ENCODE data around the gene HIRA.
"Not testable (repeated sequence)": the region's sequence is repeated elsewhere in the genome, so short reads cannot be mapped to it uniquely, and the experiment has no call there.

HIRA gene

DNA sequence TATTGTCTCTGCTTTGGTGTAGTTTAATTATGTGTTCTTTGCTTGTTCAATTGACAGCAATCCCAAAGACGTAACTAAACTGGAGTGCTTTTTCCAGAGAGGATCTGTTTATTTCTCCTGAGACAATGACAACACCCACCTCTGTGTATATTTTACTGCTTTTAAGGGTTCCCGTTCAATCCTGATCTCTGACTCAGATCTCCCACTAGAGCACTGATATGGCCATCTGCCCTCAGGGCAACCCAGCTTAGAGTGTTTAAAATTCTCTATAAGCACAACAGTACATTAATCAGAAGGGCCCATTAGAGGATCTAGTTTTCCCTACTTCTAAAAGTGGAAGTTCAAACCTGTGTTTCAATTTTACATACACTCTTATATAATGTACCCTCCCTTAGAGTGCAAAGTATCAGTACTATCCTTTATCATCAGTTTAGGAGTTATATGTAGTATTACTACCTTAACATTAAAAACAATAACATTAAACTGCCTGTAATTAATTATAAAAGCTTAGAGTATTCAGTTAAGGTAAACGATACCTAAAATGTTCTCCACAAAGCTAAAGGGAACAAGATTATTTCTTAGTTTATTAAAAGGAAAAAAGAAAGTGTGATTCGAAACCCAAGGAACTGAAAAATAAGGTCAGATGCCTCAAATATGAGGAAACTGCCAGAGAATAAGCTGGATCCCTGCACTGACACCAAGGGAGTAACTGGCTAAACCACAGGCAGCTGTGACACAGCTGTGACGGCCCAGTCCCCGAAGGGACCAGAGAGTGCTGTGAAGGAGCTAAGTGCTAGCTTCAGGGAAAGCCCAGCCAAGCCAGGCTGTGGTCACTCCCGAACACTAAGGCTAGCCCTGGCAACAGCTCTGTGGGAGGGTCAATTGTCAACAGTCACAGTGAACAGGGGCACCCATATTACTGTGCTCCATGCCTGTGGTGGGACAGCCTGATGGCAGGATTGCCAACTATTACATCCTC is 32.2 kb upstream of the HIRA start:
- FAIRE-seq, result no peak
- DNase-seq (ENCODE audit: low spot score), result no peak

- DNase-seq (ENCODE audit: low spot score) (no peak), FAIRE-seq (no peak)
These were observed 31.5 kb upstream of the HIRA start for GRCh38 chr22:19463008-19463407.

DNA sequence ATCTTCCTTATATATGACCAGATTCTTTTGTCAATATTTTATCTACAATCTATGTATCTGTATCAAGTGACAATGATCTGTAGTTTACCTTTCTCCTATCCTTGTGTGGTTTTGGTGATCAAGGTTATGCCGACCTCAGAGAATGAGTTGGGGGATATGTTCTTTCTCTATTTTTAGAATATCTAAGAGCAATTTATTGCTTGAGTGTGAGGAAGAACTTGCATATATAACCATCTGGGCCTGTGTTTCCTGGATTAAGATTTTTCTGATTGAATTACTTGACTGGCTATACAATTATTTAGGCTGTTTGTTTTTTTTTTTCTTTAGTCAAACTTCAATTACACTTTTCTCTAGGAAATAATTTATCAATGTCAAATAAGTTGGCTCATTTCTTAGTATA is 30.0 kb upstream of the HIRA start:
- FAIRE-seq (no peak), DNase-seq (ENCODE audit: low spot score) (no peak)

DNA sequence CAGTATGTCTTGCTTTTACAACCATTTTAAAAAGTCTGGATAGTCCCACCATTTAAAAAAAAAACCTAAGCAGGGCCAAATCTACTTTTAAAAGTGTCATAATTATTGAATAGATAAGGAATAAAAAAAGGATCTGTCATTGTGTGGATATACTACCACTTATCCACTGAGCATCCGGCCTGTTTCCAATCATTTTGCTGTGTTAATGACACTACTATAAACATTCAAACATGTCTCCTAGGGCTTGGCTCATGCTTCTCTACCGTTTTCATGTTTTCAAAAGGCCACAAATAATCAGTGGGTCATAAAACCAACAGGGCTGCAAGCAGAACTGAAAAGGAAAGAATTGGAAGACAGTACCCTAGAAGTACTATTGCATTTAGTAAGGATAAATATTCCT is 28.5 kb upstream of the HIRA start:
- DNase-seq (ENCODE audit: low spot score), result no peak
- FAIRE-seq, result no peak

- peak; percentile 70 for FAIRE-seq
These were observed 26.4 kb upstream of the HIRA start for GRCh38 chr22:19457828-19458428.

GRCh38 chr22:19456541-19456940 is 25.0 kb upstream of the HIRA start:
- DNase-seq (ENCODE audit: low spot score) (no peak), FAIRE-seq (no peak)

More at GRCh38 chr22:19457828-19458428, 26.4 kb upstream of the HIRA start:
- DNase-seq (ENCODE audit: low spot score), result no peak

GRCh38 chr22:19455585-19456370 is 24.2 kb upstream of the HIRA start:
- DNase-seq (ENCODE audit: low spot score) (no peak), FAIRE-seq (no peak)

GRCh38 chr22:19455033-19455432 is 23.5 kb upstream of the HIRA start:
- FAIRE-seq, result no peak
- DNase-seq (ENCODE audit: low spot score), result no peak

DNA sequence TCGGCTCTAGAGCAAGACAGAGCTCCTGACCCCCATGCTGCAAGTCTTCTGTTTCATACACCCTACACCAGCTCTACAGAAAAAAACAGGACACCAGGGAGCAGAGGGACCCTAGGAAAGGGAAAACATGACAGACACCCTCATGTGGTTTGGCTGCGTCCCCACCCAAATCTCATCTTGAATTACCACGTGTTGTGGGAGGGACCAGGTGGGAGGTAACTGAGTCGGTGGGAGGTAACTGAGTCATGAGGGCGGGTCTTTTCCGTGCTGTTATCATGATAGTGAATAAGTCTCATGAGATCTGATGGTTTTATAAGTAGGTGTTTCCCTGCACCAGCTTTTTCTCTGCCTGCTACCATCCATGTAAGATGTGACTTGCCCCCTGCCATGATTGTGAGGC is 22.6 kb upstream of the HIRA start:
- FAIRE-seq (peak; percentile 40), DNase-seq (ENCODE audit: low spot score) (no peak)

GRCh38 chr22:19453718-19454117 is 22.2 kb upstream of the HIRA start:
- no peak for FAIRE-seq

GRCh38 chr22:19451570-19451969 is 20.0 kb upstream of the HIRA start:
- DNase-seq (ENCODE audit: low spot score), result no peak

More at GRCh38 chr22:19453718-19454117, 22.2 kb upstream of the HIRA start:
- DNase-seq (ENCODE audit: low spot score), result no peak

DNA sequence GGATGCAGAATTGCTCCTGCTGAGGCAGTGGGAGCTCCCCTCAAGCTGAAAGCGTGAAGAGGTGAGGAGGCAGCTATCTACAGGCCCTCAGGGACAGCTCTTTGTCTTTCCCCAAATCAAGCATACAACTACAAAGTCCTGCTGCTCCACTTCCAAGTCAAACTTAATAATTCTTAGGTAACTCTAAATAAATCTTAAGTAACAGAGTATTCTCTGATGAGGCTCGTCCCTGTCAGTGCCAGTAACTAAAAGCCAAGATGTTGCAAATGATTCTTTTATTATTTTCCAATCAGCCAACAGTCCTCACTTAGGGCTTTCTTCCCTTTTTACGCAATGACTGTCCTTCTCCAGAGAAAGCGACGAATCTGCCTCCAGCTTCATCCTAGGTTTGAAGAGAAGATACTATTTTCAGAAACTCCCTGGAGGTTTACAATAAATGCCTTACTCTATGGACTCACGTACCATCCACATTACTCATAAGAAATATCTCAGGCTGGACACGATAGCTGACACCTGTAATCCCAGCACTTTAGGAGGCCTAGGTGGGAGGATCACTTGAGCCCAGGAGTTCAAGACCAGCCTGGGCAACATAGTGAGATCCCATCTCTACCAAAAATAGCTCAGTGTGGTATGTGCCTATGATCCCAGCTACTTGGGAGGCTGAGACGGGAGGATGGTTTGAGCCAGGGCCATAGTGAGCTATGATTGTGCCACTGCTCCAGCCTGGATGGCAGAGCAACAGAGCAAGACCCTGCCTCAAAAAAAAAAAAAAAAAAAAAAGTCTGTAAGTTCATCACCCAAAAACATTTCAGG is 19.0 kb upstream of the HIRA start:
- DNase-seq (ENCODE audit: low spot score) (no peak), FAIRE-seq (no peak)

More at GRCh38 chr22:19451570-19451969, 20.0 kb upstream of the HIRA start:
- no peak for FAIRE-seq

DNA sequence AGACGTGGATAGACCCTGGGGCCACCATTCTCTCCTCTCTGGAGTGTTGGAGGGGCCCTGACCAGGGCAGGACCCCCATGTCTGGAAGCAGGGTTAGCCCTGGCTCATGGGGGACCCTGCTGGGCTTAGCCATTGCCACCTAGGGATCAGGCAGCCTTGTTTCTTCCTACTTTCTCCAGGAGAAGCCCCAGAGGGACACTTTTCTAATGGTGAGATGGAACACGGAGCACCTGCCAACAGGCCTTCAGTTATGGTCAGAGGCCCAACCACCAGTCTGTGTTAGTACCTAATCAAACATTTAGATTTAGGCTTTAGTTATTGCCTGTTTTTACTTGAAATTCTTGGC is 17.9 kb upstream of the HIRA start:
- FAIRE-seq, result no peak
- DNase-seq (ENCODE audit: low spot score), result no peak

DNA sequence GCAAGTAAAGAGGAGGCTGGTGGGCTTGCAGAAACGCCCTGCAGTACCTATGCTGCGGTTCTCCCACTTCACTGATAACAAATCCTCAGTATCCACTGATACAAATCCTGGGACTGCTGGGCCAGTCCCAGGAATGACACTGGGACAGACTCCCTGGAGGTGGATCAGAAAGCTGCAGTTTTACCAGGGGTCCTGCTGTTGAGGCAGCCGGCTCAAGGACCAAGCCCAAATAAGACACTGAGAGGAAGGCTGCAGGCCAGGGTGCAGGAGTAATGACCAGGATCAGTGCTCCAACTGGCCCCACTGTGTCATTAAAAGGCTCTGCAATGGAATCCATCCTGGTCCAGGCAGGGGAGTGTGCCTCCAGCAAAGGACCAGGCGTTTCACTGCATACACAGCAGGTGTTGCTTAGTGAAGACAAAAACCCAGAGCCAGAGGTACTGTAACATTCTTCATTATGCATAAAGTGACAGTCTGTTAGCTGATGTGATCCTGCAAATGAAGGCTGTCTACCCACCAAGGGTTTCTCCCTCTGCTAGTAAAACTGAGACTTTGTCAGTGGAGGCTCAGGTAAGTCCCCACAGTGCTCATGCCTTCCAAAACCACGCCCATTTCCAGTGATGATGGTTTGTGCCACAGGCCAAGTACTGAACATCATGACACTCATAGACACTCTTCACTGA is 17.3 kb upstream of the HIRA start:
- DNase-seq (ENCODE audit: low spot score) (no peak), FAIRE-seq (no peak)

DNA sequence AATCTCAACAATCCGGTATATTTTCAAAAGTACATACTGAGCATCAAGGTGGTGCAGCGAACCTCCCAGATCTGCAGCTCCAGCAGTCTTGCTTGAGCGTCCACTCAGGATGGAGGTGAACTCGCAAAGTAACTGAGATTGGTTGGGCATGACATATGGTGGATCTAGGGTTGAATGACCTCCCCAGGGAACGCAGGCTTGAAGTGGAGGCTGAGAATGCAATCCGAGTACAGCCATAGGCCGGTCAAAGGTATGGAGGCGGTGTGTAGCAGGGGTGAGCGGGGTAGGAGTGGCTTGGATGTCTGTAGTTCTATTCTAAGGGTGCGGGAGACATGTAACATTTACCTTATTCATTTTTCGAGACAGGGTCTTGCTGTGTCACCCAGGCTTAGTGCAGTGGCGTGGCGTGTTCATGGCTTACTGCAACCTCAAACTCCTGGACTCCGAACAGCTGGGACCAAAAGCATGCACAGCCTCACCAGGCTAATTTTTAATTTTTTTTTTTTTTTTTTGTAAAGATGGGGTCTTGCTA is 16.6 kb upstream of the HIRA start:
- FAIRE-seq (no peak), DNase-seq (ENCODE audit: low spot score) (peak; percentile 64)

DNA sequence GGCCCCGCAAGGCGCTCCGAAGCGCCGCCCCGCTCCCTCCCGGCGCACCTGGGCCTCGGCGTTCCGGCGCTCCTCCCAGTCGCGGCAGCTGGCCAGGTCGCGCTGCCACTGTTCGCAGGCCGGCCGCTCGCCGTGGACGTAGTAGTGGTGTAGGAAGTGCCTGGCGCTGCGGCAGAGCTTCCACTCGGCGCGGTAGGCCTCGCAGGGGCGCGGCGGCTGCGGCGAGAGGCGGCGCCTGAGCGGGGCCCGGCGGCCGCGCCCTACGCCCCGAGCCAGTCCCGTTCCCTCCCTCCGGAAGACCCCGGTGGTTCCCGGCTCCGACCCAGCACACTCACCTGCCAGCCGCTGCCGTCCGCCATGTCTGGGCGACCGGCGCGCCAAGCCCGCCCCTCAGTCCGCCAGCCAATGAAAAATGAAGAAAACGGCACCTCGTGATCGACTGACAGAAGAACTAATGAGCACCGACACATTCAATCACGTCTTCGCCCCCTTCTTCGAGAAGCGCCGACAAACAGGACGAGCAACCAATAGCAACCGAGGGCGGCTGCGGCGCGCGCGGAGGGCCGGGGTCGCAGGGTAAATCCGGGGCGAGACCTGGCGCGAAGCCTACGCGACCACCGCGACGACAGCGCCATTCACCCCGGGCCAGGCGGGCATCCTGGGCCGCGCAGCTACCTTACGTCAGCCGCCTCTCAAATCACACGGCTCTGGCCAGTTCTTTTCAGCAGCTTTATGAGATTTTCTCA is 16.0 kb upstream of the HIRA start, which contains the start of gene C22orf39:
Gene C22orf39, minus strand, starts transcription at position 382 of the 746 bp plus-strand sequence. Its CDS starts 23 bp downstream, at position 359.
- FAIRE-seq, result peak; percentile 92
- peak; percentile 99 for DNase-seq (ENCODE audit: low spot score)

DNA sequence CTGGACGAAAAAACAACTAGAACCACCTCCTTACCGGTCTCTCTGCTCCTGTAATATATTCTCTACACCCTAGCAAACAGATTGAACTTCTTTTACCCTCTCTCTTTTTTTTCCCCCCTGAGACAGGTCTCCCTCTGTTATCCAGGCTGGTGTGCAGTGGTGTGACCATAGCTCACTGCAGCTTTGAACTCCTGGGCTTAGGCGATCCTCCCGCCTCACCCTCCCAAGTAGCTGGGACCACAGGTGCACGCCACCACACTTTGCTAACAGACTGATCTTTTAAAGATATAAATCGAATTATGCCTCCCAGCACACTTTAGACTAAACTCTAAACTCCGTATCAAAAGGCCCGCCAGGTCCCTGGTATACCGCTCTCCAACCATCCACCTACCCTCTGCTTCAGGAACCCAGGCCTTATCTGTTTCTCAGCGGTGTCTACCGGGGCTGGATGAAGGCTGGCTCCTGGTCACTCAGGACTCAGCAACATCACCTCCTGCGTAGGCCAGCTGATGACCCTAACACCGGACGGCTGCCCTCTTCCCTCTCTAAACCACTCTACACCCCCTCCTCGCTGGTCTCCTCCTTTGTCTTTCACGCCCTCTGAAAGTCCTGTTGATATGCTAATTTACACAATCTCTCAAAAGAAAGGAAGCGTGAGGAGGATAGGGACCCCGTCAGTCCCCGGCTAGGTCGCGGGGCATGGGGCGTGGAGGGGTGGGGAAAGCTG is 15.2 kb upstream of the HIRA start:
- DNase-seq (ENCODE audit: low spot score), result no peak

DNA sequence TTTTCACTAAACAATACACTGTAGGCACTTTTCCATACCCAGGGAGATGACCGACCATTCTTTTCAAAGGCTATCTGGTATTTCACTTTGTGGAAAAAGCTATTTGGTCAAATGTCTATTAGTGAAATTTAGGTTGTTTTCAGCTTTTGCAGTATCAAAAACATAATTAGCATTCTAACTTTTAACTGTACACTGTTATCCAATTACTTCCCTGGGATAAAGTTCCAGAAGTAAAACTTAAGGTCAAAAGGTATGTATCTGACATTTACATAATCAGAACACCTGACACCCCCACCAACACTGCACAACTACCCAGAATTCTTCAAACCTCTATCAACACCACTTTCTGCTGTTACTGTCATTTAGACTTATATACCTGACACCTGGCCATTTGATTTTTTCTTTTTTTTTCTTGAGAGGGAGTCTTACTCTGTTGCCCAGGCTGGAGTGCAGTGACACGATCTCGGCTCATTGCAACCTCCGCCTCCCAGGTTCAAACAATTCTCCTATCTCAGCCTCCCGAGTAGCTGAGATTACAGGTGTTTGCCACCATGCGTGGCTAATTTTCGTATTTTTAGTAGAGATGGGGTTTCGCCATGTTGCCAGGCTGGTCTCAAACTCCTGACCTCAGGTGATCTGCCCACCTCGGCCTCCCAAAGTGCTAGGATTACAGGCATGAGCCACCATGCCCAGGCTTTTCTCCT is 13.9 kb upstream of the HIRA start:
- DNase-seq (ENCODE audit: low spot score); FAIRE-seq: not testable (repeated sequence)

More for the DNA sequence above, 15.2 kb upstream of the HIRA start:
- FAIRE-seq, result no peak

Measured in urothelium cell line (cell line).